Measurements from ENCODE around the gene CEP19.

DNA sequence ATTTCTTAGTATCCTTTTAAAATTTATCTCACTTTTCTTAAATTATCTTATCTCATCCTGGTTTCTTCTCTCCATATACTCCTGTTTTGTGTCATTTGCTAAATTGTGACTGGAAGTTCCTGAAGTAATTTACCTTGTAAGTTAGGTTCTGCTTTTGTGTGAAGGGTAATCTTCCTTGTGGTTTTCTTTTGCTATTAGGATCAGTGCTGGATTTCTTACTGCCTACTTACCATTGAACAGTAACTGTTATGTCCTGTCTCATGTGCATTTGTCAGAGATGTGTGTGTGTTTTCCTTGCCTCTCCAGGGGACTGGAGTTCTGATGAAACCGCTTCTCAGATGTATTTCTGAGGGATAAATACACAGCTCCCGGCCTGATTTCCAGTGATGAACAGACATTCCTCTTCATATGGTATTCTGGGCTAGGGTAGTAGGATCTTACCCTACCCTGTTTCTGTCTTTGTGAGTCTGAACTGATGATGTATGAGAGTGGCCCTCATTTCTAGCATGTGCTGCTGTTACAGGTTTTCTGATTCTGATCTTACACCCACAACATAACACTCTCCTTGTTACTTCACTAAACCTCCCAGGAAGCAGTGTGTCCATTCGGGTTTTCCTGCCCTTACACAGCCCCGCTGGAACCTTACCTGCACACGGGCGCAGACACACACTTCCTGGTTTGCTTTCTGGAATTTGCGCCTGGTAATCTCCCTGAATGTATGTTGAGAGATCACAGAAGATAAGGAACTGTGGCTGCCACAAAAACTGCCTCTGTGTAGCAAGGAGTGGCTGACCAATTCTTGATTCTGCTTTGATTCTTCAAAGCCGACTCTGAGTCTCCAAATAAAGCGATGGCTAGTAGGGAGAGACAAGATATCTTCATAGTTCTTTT lies 42.3 kb upstream of the CEP19 start:
- TF ChIP-seq POLR2A (IDR thresholded peaks at IDR 0.05) (no peak), CTCF (IDR thresholded peaks at IDR 0.05) (no peak), EP300 (IDR thresholded peaks at IDR 0.05; ENCODE audit: low read depth) (no peak)

Measured in transverse colon (tissue), 3 donors.